Measurements from ENCODE around the gene MAP6D1. TPM values are rescaled to one million over a fixed set of nuclear protein-coding genes. Genes with fewer than 3 reads are reported as not detected.

Gene MAP6D1
- 3.1 and 5.0 TPM in 2 replicates for total RNA-seq

DNA sequence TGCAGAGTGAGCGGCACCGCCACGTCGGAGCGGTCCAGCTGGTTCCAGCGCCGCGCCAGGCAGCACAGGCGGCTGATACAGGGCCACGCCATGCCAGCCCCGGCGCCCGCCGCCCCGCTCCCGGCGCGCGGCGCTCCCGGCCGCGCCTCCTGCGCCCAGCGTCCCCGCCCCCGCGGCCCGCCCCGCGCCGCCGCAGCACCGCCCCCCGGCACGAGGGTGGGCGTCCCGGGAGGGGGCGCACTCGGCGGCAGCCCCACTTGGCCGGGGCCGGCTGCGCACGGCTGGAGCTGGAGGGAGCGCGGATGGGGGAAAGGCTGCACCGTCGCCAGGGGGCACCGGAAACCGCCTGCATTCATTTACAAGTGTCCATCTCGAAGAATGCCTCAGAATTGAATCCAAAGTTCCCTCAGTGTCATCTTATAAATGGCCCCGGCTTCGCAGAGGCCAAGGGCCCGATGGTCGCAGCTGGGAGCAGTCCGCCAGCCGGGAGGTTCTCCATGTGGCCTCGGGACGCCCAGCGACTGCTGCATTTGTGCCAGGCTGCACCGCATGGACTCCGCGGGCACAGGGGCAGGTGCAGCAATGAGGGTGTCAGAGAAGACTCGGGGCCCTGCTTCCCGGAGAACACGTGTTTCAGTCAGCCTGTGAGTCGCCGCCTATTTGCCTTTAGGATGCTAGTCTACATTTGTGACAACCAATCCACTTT is at the start of gene MAP6D1:
Gene MAP6D1, minus strand, starts transcription at position 122 of the 706 bp plus-strand sequence. Its CDS starts 30 bp downstream, at position 92.

Other genes starting within 250 kb of the MAP6D1 start
- 19.9 and 32.7 TPM in 2 replicates for gene KLHL24, start 190.0 kb downstream of the MAP6D1 start, total RNA-seq
- 22.6 and 22.9 TPM in 2 replicates for gene YEATS2, start 127.8 kb downstream of the MAP6D1 start, total RNA-seq
- 33.5 and 38.8 TPM in 2 replicates for gene PARL, start 59.3 kb upstream of the MAP6D1 start, total RNA-seq
- gene ABCC5, start 192.3 kb upstream of the MAP6D1 start, total RNA-seq, result 4.2 and 5.4 TPM in 2 replicates
- not detected in 2 replicates for gene HTR3D, start 206.2 kb upstream of the MAP6D1 start, total RNA-seq
- gene HTR3C, start 227.5 kb upstream of the MAP6D1 start, total RNA-seq, result not detected in 2 replicates